GM18517 (cell line): ENCODE data around the gene AP4M1.
"Not testable (repeated sequence)": the region's sequence is repeated elsewhere in the genome, so short reads cannot be mapped to it uniquely, and the experiment has no call there.

Source experiments
- ATAC-seq: cut with Tn5 transposase; IDR thresholded peaks from one replicate; pipeline ENCODE4 v1.9.1; 2021; ENCODE audit warnings: mild to moderate bottlenecking, moderate library complexity; ENCODE audit not compliant: unreplicated experiment

The AP4M1 gene

DNA sequence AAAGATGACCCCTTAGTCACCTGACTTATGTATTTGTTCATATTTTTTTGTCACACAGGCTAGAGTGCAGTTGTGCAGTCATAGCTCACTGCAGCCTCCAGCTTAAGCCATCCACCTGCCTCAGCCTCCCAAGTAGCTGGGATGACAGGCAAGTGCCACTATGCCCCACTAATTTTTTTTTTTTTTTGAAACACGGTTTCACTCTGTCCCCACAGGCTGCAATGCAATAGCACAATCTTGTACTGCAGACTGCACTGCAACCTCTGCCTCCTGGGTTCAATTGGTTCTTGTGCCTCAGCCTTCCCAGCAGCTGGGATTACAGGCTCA, 27.2 kb downstream of the AP4M1 start:
- no peak for ATAC-seq

DNA sequence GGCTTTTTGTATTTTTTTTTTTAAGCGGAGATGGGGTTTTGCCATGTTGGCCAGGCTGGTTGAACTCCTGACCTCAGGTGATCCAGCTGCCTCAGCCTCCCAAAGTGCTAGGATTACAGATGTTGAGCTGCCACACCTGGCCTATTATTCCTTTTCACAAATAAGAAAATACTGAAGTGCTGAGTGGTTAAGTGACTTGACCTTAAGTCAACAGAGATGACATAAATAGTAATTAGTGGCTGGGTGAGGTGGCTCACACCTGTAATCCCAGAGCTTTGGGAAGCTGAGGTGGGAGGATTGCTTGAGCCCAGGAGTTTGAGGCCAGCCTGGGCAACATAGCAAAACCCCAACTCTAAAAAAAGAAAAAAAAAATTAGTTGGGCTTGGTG, 28.8 kb downstream of the AP4M1 start:
- ATAC-seq: not testable (repeated sequence)

DNA sequence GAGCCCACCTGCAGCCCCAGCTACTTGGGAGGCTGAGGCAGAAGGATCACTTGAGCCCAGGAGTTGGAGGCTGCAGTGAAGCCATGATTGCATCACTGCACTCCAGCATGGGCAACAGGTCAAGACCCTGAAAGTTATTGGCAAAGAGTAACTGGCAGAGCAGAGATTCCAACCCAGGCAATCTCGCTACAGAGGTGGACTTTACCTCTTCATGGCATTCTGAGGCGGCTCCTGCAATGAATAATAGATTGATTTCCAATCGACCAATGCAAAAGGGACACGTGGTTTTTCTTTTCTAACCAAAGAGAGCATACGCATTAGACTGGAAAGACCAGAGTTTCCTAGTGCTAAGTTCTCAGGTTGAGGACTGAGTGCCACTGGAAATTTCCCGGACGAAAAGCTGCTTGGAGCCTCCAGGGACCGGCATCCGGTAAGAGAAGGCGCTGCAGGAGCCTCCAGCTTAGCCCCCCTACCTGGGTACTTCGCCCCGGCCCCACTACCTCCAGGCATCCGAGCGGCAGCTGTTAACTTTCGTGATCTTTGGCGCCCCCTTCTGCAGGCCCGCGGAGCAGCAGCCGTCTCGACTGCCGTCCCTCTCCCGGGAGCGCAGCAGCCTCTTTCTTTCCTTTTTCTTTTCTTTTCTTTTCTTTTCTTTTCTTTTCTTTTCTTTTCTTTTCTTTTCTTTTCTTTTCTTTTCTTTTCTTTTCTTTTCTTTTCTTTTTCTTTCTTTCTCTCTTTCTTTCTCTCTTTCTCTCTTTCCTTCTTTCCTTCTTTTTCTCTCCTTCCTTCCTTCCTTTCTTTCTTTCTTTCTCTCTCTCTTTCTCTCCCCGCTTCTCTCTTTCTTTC, 29.4 kb downstream of the AP4M1 start:
- ATAC-seq: no peak

DNA sequence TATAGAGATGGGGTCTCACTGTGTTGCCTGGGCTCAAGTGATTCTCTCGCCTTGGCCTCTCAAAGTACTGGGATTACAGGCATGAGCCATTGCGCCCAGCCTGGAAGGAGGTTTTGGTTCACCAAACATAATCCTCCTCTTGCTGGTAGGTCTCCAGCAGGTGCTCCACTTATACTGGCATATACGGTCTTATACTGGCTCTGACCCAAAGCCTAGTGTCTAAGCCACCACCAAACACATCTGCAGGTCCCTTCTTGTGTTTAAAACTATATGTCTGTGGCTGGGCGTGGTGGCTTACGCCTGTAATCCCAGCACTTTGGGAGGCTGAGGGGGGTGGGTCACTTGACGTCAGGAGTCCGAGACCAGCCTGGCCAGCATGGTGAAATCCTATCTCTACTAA, 30.7 kb downstream of the AP4M1 start:
- no peak for ATAC-seq

DNA sequence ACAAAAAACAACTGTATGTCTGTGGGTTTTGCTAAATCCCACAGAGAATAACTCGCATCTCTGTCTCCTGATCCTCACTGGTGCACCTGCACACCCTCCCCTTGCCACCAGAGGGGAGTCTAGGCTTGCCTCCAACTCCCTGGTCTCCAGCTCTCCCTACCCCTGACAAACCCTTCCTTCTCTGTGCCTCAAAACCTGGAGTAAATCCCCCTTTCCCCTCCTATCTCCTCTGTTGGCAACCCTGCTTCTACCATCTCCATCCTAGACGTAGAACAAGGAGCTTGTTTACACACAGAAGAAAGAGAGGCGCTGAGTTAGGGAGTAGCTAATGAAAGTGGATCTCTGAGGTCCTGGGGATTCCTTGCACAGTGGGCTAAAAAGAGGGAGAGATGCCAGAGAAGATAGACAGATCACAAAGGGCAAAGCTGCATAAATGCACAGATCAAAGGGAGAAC, 31.3 kb downstream of the AP4M1 start:
- peak; percentile 50 for ATAC-seq

DNA sequence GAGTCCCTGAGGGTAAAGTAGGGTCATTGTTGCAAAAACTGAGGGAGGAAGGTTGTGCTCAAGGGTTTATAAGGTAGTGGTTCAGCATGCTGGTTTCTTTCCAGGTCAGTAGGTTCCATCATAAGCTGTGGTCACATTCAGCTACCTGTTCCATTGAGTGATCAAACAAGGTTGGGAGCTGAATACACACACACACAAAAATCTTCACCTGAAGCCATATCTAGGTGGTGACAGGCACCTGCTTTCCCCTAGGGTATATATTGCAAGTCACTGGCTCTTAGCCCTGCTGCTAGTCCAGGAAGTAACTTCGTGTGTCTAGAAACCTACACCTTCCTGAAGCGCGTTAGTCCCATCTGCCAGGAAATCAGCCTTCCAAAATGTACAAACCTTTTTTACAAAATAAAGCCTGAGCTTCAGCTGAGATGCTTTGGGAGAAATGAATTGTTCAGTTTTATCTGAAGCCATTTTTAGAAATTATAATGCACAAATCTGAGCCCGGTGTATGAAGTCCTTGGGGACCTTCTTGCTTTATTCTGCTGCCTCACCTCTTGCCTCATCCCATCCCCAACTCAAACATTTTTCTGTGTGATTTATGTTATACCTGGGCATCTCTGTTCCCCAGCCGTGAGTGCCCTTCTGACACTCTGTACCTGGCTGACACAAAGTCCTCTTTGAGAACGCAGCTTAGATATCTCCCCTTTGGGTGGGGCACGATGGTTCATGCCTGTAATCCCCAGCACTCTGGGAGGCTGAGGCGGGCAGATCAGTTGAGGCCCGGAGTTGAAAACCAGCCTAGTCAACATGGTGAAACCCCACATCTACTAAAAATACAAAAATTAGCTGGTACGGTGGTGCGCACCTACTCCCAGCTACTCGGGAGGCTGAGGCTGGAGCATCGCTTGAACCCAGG, 36.7 kb downstream of the AP4M1 start:
- ATAC-seq: no peak

DNA sequence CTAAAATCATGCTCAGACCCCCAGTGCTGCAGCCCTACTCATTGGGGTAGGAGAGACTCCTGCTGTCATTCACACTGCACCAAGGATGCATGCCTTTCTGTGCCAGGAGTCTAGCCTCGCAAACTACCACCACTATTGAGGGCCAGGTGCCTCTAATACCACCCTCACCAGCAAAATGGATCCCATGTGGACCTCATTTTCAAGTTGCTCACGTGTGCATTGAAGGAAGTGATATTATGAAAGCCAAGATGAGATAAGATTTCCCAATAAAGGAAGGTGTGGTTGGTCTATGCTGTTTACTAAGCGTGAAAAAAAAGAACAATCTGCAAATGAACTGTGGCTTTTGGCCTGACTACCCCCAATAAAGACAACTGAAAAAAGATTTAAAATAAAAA, 40.1 kb downstream of the AP4M1 start:
- ATAC-seq: no peak

DNA sequence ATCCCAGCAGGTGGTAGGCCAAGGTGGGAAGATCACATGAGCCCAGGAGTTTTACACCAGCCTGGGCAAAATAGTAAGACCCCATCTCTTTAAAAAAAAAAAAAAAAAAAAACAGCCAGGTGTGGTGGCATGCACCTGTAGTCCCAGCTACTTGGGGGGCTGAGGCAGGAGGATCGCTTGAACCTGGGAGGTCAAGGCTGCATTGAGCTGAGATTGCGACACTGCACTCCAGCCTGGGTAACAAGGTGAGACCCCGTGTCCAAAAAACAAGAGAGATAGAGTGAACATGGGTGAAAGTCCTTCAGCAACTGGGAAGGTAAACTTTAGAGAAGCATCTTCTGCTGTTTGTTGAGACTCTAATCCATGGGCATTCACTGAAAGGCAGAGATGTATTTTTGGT, 41.0 kb downstream of the AP4M1 start:
- ATAC-seq: no peak

DNA sequence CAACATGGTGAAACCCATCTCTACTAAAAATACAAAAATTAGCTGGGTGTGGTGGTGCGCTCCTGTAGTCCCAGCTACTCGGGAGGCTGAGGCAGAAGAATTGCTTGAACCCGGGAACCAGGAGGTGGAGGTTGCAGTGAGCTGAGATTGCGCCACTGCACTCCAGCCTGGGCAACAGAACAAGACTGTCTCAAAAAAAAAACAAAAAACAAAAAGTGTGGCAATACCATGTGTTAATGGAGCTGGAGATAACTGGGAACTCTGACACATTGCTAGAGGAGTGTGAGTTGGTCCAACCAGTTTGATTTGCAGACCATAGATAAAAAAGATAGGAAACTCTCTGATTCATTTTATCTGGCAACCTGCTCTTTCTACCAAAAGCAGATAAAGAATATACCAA, 44.9 kb downstream of the AP4M1 start:
- ATAC-seq: not testable (repeated sequence)

DNA sequence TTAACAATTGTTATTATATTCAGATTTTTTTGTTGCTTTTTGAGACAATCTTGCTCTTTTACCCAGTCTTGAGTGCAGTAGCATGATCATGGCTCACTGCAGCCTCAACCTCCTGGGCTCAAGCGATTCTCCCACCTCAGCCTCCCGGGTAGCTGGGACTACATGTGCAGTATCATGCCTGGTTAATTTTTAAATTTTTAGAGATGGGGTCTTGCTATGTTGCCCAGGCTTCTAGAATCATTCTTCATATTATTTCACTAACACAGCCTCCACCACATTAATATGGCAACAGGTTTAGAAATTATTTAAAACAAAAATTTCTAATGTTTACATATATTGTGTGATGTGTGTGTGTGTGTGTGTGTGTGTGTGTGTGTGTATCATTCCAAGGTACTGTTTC, 45.8 kb downstream of the AP4M1 start:
- no peak for ATAC-seq

DNA sequence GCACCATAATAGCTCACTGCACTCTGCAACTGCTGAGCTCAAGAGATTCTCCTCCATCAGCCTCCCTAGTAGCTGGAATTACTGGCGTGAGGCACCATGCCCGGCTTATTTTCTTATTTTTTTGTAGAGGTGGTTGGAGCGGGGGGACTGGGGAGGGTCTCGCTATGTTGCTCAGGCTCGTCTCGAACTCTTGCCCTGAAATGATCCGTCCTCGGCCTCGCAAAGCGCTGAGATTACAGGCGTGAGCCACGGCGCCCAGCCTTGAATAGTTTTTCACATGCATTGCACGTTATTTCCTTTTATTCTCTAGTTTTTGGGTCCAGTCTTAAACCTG, 46.7 kb downstream of the AP4M1 start:
- ATAC-seq: no peak

DNA sequence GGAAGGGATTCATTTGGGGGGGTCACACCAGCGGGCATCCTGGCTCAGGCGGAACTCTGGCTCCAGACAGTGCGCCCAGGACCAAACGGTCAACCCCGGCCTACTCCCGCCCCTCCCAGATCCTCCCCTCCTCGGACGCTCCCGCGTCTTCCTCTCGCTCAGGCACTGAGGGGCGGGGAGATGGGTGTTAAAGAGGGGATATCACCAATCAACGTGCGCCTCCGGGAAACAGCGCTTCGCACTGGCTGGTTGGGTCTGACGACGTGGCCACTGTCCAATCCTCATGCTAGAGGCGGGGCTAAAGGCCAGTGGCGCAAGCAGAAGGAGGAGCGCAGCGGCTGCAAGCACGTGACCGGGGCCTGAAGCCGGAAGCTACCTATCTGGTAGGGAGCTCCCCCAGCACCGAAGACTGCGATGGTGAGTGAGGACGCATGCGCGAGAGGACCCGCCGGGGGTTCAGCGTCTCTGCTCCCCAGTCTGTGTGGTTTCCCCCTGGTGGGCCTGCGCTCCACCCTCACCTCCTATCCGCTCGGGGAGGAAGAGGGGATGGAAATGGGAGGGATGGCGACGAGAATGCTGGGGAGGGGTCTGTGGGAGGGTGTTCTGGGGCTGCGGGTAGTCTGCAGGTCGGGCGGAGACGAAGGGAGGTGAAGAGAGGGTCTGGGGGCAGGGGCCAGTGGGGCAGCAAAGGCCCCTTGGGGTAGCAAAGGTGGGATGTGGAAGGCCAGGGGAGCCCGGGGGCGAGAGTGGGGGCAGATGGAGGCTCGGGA, 47.3 kb downstream of the AP4M1 start, which contains the start of gene LAMTOR4:
LAMTOR4 (plus strand) TSS at position 360 of the 770 bp plus-strand sequence; CDS start at position 415, 55 bp downstream.
- peak; percentile 98 for ATAC-seq

DNA sequence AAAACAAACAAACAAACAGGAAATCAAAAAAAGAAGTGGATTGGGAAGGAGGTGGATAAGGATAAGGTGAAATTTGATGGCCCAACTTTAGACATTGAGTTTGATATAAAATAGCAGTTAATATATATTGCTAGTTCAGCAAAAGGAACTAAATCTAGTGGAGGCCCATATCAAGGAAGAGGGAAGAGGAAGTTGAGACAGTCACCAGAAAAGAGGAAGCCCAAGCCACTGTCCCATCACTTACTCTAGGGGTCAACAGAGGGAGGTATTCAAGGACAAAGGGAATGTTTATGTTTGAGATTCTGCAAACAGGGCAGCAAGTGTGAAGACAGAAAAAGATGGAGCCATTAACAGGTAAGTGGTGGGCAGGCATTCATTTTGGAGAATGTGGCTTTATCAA, 51.0 kb downstream of the AP4M1 start:
- ATAC-seq: no peak

DNA sequence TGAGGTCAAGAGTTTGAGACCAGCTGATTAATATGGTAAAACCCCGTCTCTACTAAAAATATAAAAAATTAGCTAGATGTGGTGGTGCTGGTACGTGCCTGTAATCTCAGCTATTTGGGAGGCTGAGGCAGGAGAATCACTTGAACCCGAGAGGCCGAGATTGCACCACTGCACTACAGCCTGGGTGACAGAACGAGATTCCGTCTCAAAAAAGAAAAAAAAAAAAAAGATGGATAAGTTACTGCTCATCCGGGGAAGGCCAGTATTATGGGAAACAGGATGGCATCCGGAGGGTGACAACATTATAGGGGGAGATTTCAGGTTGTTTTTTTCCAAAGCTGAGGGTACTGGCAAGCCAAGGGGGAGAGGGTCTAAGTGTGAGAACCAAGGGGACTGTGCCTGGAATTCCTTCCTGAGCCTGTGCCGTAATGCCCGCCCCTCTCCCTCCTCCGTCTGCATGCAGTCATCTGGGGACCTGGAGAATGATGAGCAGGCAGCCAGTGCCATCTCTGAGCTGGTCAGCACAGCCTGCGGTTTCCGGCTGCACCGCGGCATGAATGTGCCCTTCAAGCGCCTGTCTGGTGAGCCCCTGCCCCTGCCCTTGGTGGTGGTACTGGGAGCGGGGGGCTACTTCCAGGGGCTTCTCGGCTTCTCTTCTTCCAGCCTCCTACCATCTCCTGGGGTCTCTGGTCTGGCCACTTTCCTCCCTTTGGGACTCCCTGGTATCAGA, 51.7 kb downstream of the AP4M1 start:
- ATAC-seq: no peak

DNA sequence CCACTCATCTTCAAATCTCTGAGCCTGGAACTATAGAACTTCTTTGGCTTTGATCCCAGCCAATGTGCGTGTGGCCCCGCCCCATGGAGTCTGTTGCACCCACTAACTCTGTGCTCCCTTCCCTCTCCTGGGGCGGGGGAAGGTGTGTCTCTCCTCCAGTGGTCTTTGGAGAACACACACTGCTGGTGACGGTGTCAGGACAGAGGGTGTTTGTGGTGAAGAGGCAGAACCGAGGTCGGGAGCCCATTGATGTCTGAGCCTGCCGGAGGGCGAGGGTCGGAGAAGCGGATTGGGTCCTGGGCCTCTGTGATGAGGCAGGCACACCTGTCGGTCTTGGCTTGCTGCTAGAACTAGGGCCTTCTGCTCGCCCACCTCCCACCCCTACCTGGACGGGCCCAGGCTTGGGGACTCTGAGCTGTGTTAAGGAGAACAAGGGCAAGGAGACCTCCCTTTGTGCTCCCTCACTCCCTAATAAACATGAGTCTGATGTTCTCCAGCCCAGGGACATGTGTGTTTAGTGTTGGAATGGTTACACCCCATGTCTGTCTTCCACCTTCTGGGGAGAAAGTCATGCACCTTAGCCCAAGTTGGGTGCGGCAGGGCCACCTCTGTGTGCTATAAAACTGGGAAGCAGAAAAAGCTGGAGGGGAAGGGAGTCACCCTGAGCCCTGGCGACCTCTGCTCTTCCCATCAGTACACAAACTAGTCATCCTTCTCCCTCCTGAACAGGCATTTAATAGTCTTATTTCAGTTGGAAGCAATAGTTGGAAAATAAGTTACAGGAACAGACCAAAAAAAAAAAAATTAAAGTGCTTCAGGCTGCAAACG, 52.5 kb downstream of the AP4M1 start:
- ATAC-seq: no peak

DNA sequence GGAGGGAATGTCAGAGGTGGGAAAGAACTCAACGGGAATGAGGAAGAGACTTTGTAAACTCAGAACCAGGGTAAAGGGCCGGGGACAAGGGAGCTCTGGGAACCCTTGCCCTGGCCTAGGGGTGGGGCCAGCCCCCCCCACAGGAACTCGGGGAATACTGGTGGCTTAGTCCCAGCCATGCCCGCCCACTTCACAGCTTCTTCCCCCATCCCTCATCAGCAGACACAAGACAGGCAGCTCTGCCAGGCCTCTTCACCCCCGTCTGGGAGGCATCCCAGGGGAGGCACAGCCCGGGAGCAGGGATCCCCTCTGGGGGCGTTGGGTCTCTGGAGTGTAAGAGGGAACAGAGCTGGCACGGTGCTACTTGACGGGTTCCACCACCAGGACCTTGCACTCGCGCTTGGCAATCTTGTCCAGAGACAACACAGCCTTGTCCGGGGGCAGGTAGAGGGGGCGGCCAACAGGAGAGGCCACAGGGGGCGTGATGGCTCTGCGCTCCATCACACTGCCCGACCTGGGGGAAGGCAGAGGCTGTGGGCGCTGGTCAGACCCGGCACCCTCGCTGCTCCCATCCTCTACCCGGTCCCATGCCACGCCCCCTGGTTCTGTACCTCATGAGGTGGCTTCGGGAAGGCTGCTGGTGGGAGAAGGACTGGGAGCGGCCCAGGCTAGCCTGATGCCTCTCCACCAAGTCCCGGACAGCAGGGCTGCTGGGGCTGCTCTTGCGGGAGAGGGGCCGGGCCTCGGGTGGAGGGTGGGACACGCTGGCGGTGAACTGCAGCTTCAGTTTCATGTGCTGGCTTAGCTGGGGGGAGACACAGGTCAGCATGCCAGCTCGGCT, 53.4 kb downstream of the AP4M1 start:
- no peak for ATAC-seq

DNA sequence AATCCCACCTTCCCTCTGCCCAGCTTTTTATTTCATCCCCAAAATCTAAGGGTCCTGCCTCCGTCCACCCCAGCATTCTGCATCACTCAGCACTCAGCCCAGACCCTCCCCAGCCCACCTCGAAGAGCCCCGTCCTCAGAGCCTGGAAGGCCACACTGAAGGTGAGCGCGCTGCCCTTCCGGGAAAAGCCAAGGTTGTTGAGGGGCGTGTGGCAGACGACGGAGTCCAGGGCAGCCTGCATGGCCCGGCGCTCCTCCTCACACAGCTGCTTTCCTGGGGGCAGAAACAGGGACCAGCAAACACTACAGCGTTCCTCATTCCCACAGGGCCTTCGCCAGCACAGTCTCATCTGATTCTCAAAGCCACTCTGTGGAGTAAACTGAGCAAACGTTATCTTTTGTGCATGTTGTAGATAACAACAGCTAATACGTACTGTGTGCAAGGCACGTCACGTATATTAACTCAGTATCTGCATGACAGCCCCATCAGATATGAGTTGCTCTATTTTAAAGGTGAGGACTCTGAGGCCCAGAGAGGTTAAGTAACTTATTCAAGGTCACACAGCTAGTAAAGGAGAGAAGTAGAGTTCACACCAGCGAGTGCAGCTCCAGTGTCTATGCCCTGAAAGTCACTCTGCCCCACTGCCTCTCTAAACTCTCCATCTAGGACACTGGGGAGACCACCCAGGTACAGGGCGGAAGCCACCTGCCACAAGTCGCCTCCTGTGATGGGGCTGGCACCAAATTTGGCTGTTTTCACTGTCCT, 54.3 kb downstream of the AP4M1 start:
- ATAC-seq: no peak
